Breast epithelium (tissue), 3 donors: ENCODE measurements around the gene MPRIP.

ENCODE experiments used
- POLR2A ChIP-seq: fragments of 450-650 bp; IDR thresholded peaks from one replicate; pipeline ENCODE4 v1.6.1; 2016; ENCODE audit warnings: antibody characterized with exemption, mild to moderate bottlenecking, moderate library complexity
- POLR2AphosphoS5 ChIP-seq, 3 donors: sonication (generic); formaldehyde crosslinking; IDR thresholded peaks; one replicate each; pipeline ENCODE4 v1.6.1; 2017; ENCODE audit warnings: antibody characterized with exemption in 3 of 3
- TF ChIP-seq, protein P1 (sequence below), 3 donors: fragments of 450-650 bp; IDR thresholded peaks; one replicate each; pipeline ENCODE4 v1.5.1; 2016 to 2017; ENCODE audit warnings: antibody characterized with exemption in 3 of 3, mild to moderate bottlenecking in 3 of 3, moderate library complexity in 3 of 3

GRCh38 chr17:17170346-17170985 lies 128.2 kb downstream of the MPRIP start:
- TF ChIP-seq POLR2AphosphoS5 (IDR thresholded peaks at IDR 0.05) (no peak), POLR2A (no peak)
- TF ChIP-seq, protein P1, sequence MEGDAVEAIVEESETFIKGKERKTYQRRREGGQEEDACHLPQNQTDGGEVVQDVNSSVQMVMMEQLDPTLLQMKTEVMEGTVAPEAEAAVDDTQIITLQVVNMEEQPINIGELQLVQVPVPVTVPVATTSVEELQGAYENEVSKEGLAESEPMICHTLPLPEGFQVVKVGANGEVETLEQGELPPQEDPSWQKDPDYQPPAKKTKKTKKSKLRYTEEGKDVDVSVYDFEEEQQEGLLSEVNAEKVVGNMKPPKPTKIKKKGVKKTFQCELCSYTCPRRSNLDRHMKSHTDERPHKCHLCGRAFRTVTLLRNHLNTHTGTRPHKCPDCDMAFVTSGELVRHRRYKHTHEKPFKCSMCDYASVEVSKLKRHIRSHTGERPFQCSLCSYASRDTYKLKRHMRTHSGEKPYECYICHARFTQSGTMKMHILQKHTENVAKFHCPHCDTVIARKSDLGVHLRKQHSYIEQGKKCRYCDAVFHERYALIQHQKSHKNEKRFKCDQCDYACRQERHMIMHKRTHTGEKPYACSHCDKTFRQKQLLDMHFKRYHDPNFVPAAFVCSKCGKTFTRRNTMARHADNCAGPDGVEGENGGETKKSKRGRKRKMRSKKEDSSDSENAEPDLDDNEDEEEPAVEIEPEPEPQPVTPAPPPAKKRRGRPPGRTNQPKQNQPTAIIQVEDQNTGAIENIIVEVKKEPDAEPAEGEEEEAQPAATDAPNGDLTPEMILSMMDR (IDR thresholded peaks at IDR 0.05) = no peak
